A673 (cell line): Measurements from ENCODE around the gene MYRF. TPM values are rescaled to one million over a fixed set of nuclear protein-coding genes. Genes with fewer than 3 reads are reported as not detected.
A peak's percentile ranks its signal among the peaks of the same experiment; 100 is the strongest.

Experiments used
- BruUV-seq: library from RNA; stranded (reverse); fragments of 400-500 nt; replicated peaks from 2 replicates; lab custom pipeline; 2021; lab: Mats Ljungman, UMichigan
- CTCF ChIA-PET: fragments of 300-600 bp; sonication (Branson Sonifier 250); formaldehyde crosslinking; loops from one replicate; lab custom pipeline; 2022; ENCODE audit warnings: antibody characterized with exemption; lab: Charles Lee
- POLR2A ChIA-PET: fragments of 300-600 bp; sonication (Branson Sonifier 250); formaldehyde crosslinking; loops from one replicate; lab custom pipeline; 2022; ENCODE audit warnings: antibody characterized with exemption; ENCODE audit not compliant: low non-redundant PET; lab: Charles Lee
- DNase-seq: peaks from one replicate; pipeline ENCODE4 v3.0.0-alpha.2; 2015; ENCODE audit warnings: low spot score
- H3K27ac ChIP-seq: fragments of 200-600 bp; sonication (generic); 2 replicates; pipeline ENCODE4 v1.5.1; 2016; ENCODE audit warnings: mixed run types, low read depth, mild to moderate bottlenecking, mixed read lengths, antibody characterized with exemption, low read length; ENCODE audit not compliant: poor library complexity, severe bottlenecking
- H3K27me3 ChIP-seq: fragments of 200-600 bp; sonication (generic); replicated peaks from 2 replicates; pipeline ENCODE4 v1.6.1; 2017; ENCODE audit warnings: mixed run types, low read depth, mild to moderate bottlenecking, mixed read lengths, antibody characterized with exemption, low read length; ENCODE audit not compliant: insufficient read depth, poor library complexity
- H3K36me3 ChIP-seq: fragments of 200-600 bp; sonication (generic); 2 replicates; pipeline ENCODE4 v1.6.1; 2016; ENCODE audit warnings: mixed run types, mild to moderate bottlenecking, mixed read lengths, antibody characterized with exemption, low read length; ENCODE audit not compliant: insufficient read depth, poor library complexity, severe bottlenecking
- H3K4me1 ChIP-seq: fragments of 200-600 bp; sonication (generic); 2 replicates; pipeline ENCODE4 v1.6.1; 2017; ENCODE audit warnings: mixed run types, mild to moderate bottlenecking, mixed read lengths, antibody characterized with exemption, low read length; ENCODE audit not compliant: insufficient read depth, poor library complexity, severe bottlenecking
- H3K4me3 ChIP-seq: fragments of 200-600 bp; sonication (generic); 2 replicates; pipeline ENCODE4 v1.5.1; 2016; ENCODE audit warnings: low read depth, mixed run types, mild to moderate bottlenecking, mixed read lengths, low read length; ENCODE audit not compliant: poor library complexity, severe bottlenecking
- H3K9me3 ChIP-seq: fragments of 200-600 bp; sonication (generic); 2 replicates; pipeline ENCODE4 v1.6.1; 2016; ENCODE audit warnings: mixed run types, low read depth, mild to moderate bottlenecking, mixed read lengths, antibody characterized with exemption, low read length; ENCODE audit not compliant: poor library complexity, severe bottlenecking
- CTCF ChIP-seq: fragments of 300-800, 200-600 bp; sonication (generic); conservative IDR thresholded peaks from 2 replicates; pipeline ENCODE4 v1.5.1; 2017; ENCODE audit warnings: low read depth, mild to moderate bottlenecking, antibody characterized with exemption, low read length, moderate library complexity, mixed read lengths
- EZH2 ChIP-seq: fragments of 200-600 bp; sonication (generic); IDR thresholded peaks from 2 replicates; pipeline ENCODE4 v1.6.1; 2017; ENCODE audit warnings: borderline replicate concordance, low read depth, mild to moderate bottlenecking, mixed read lengths, antibody characterized with exemption, low read length; ENCODE audit not compliant: poor library complexity, severe bottlenecking
- intact Hi-C: fragments of 100-400 bp; cut with micrococcal nuclease; formaldehyde crosslinking; loops from one replicate; pipeline ENCODE4 v1.10.0; 2022; ENCODE audit not compliant: unreplicated experiment
- total RNA-seq: library from RNA; stranded (reverse); gene quantifications from 2 replicates; pipeline ENCODE4 v1.2.3, GENCODE V29; 2021

Gene MYRF
- total RNA-seq, 1 experiment from 2014 or later, result 11.2 TPM

- ChIA-PET CTCF (no interaction called here), POLR2A (no interaction called here)
- Histone ChIP-seq H3K36me3 (peaks cover 73% of the 10 kb centered on the region), H3K4me3 (peak overlapping the region; percentile 96), H3K27me3 (no peaks in the 10 kb centered on the region), H3K4me1 (peaks cover 75% of the 10 kb centered on the region), H3K9me3 (no peaks in the 10 kb centered on the region), H3K27ac (peak overlapping the region; percentile 97)
- TF ChIP-seq EZH2 (no peak), CTCF (no peak)
- BruUV-seq, result no TSS peak
- no peak for DNase-seq
- intact Hi-C loops, result no loop called here
Measured at GRCh38 chr11:61832207-61832606, 79.8 kb downstream of the MYRF start.

- Histone ChIP-seq H3K4me3 (peak overlapping the region; percentile 96), H3K27me3 (no peaks in the 10 kb centered on the region), H3K36me3 (peaks cover 78% of the 10 kb centered on the region), H3K27ac (peak overlapping the region; percentile 97), H3K9me3 (no peaks in the 10 kb centered on the region), H3K4me1 (peaks cover 72% of the 10 kb centered on the region)
- intact Hi-C loops, result no loop called here
- TF ChIP-seq CTCF (no peak), EZH2 (no peak)
- CTCF ChIA-PET, result no interaction called here
- no peak for DNase-seq
- POLR2A ChIA-PET, result no interaction called here
- no TSS peak for BruUV-seq
Measured at GRCh38 chr11:61832754-61833153, 80.3 kb downstream of the MYRF start.

GRCh38 chr11:61833471-61833870 lies 81.0 kb downstream of the MYRF start:
- no TSS peak for BruUV-seq
- H3K27me3 ChIP-seq, result no peaks in the 10 kb centered on the region
- no peak for TF ChIP-seq EZH2
- TF ChIP-seq CTCF, result no peak
- peak; percentile 77 for DNase-seq
- peaks cover 85% of the 10 kb centered on the region for H3K36me3 ChIP-seq
- H3K9me3 ChIP-seq, result no peaks in the 10 kb centered on the region
- CTCF ChIA-PET, result interaction anchor here (1.6 kb wide), 1 partner anchor 36 kb away, joined by 8 read pairs; no protein-coding TSS in a partner anchor
- H3K4me1 ChIP-seq, result peaks cover 72% of the 10 kb centered on the region
- POLR2A ChIA-PET, result no interaction called here
- intact Hi-C loops, result no loop called here
- peak overlapping the region; percentile 96 for H3K4me3 ChIP-seq
- peak overlapping the region; percentile 97 for H3K27ac ChIP-seq
